ENCODE data around the gene TENT4B. TPM values are rescaled to one million over a fixed set of nuclear protein-coding genes. Genes with fewer than 3 reads are reported as not detected.

The TENT4B gene
- polyA plus RNA-seq, 5 donors: 13.9 to 19.9 (median 17.5) TPM

DNA sequence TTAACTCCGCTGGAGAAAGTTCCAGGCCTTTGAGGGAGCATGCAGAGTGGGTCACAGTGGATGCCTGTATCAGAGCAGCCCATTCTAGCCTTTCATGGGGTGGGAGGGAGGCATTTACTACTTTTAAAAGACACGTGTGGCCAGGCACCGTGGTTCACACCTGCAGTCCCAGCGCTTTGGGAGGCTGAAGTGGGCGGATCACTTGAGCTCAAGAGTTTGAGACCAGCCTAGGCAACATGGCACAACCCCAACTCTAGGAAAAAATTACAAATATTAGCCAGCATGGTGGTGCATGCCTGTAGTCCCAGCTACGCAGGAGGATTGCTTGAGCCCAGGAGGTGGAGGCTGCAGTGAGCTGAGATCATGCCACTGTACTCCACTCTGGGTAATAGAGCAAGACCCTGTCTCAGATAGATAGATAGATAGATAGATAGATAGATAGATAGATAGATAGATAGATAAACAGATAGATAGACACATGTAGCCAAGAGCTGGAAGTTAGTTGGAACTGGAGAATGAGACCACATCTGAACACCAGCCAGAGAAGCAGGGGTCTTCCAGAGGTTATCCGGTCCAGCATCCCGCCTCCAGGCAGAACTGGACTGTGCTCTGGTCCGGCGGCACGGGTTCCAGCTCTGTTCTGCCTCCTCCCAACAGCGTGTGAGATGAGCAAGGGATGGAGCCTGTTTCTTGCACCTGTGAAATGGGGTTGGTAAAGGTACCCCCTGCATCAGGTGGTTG, 116.8 kb downstream of the TENT4B start:
- DNase-seq: no peak

DNA sequence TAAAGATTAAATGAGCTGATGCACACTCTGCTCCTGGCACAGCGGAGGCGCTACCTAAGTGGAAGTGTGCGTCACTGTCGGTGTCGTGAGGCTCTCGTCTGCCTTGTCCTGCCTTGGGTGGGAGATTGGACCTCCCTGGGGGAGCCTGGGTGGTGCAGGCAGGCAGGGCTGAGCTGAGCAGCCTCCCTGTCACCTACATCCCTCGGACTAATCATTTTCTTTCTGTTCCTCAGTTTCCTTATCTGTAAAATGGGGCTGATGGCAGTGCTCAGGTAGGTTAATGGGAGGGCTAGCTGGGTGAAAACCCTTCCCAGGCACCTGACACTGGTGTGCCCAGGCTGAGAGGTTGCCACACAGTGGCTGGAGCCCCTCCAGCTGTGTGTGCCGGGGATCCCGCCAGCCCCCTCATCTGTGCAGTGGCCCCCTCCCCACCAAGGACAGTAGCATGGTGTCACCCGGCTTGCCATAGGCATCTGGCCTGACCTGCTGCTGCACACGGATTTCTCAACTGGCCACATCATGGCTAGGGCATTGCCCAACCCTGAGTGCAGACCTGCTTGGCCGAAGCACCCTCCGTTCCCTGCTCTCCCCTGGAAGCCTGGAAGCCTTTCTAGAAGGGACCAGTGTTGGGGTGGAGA, 117.5 kb downstream of the TENT4B start:
- DNase-seq: no peak

DNA sequence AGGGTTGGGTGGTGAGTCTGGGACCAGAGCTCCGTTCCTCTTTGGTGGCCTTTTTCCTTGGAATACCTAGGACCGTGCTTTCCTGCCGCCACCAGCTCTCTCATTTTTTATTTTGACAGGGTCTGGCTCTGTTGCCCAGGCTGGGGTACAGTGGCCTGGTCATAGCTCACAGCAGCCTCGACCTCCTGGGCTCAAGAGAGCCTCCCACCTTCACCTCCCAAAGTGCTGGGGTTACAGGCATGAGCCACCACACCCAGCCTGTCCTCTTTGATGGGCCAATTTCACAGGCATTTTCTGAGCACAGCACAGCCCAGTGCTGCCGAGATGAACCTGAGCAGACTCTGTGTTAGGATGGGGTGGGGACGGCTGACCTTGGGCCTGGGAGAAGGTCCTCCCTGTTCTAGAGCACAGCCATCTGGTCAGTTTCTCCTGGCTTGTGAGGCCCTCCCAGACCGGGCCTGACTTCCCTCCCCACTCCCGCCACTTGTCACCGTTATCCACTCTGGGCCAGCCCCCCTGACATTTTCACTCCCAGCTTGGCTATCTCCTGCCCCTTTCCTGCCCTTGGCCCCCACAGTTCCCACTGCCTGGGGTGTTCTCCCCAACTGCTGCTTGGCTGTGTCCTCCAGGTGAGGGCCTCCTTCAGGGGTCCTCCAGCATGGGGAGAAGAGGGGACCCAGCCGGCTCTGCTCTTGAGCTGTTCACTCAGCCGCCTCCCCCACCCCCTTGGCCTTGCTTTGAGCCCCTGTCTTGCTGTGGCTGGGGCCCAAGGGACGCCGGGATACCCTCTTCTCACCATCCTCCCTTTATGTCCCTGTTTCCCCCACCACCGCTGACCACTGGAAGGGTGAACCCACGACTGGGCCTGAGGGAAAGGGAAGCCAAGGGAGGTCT, 118.3 kb downstream of the TENT4B start:
- no peak for DNase-seq

DNA sequence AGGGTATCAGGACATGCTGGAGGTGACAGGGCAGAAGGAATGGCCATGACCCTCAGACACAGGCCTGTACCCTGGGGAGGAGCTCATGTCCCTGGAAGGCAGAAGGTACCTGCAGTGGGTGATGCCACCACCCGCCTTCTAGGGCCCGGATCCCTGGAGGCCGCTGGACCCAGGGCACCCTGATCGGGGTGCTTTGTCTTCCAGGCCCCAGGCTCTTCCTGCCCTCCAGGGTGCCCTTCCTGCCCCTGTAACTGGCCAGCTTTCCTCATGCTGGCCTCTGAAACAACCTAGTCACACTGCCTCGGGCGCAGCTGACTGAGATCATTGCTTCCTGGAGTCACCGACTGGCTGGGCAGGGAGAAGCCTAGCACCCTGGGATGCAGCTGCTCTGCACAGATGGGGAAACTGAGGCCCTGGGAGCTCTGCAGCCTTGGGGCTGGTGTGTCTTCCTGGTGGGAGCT, 119.0 kb downstream of the TENT4B start:
- no peak for DNase-seq

DNA sequence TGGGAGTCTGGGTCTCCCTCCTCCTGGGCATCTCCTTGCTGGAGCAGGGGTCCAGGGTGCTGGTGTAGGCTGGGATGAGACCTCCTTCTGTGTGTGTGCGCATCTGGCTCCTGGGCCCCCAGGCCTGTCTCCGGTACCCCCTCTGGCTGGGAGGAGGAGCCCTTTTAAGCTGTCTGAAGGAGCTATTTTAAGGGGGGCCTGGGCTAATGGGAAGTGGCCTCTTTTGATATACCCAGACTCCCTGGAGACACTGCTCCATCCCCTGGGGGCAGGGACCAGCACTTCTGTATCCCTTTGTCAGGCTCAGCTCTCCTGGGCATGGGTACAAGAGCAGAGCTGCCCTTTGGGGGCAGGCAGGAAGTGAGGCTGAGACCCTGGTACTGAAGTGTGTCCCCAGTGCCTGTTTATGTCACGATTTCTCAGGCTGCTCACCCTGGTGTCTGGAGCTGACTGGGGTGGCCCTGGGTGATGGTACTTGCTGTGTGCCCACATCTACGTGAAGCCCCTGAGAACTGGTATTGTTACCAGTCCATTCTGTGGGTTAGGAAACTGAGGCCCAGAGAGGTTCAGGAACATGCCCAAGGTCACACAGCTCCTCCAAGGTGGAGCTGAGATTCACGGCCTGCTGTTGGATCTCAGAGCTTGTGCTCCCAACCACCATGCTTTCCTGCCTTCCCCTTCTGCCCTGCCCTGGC, 119.7 kb downstream of the TENT4B start:
- DNase-seq: no peak

DNA sequence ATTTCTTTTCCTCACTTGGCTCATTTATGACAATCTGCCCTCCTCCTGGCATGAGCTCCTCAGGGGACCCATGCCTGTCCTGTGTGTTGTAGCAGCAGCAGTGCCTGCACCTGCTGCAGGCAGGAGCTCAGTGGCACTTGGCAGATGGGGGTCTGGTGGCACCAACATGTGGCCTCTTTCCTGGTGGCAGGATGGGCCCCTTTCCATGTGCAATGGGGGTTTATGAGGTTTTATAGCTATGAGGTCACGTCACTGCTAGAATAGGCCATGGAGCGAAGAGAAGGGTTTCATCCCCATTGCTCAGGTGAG, 120.2 kb downstream of the TENT4B start:
- DNase-seq: no peak

DNA sequence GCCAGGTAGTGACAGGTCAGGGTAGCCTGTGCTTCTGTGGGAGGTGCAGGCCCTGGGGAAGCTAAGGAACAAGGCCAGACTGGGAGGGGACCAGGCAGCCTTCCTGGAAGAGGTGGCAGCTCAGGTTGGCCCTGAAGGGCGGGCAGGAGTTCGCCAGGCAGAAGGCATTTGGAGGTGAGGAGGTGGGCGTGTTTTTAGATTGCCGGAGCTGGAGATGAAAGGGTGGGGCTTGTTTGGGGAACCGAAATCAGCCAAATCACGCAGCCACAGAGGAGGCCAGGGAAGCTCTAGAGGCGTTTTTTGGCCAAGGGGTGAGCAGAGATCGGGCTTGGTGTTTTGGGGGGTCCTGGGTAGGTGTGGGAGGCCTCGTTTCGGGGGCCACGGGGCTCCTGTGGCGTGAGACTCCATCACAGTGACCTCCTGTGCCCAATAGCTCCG, 120.8 kb downstream of the TENT4B start:
- DNase-seq: no peak

DNA sequence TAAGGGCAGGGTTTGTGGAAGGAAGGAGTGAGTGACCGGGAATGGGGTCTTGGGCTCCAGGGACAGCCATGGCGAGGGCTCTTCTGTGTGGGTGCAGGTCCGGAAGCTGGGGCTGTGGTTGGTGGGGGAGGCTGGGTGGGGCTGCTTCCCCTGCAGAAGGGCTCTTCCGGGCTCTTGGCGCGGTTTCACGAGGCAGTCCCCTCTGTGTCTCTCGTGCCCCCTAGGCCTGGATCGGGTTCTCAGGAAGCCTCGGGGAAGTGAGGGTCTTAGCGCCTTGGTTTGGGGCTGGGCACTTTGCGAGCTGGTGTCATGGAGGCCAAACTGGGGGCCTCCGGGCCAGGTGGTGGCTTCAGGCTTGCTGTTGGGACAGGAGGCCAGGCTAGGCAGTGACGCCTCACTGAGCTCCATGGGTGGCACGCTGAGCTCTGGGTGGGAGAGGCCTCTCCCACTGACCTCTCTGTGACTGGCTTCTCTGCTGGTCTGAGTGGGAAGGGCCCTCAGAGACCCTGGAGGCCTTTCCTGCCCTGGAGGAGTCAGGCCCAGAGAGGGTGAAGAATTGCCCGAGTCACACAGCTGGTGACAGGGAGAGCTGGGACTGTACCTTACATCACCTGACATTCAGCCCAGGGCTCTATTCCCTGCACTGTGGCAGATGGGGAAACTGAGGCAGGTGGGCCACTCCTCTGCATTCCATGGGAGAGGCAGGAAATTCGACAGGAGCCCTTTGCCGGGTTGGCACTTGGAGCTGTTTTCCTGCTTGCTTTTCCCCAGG, 121.4 kb downstream of the TENT4B start:
- DNase-seq: no peak

DNA sequence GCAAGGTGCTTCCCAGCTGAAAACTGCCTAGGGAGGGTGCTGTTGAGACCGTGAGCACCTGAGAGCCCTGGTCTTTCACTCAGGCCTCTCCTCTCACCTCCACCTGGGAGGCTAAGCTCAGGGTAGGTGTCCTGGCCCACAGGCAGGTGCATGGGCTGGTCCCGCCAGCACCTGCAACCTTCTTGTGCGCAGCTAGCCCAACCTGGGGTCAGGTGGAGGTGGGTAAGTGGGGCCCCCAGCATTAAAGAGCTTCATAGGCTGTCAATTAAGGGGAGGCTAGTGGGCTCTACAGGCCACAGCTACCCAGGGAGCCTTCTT, 122.0 kb downstream of the TENT4B start:
- no peak for DNase-seq

DNA sequence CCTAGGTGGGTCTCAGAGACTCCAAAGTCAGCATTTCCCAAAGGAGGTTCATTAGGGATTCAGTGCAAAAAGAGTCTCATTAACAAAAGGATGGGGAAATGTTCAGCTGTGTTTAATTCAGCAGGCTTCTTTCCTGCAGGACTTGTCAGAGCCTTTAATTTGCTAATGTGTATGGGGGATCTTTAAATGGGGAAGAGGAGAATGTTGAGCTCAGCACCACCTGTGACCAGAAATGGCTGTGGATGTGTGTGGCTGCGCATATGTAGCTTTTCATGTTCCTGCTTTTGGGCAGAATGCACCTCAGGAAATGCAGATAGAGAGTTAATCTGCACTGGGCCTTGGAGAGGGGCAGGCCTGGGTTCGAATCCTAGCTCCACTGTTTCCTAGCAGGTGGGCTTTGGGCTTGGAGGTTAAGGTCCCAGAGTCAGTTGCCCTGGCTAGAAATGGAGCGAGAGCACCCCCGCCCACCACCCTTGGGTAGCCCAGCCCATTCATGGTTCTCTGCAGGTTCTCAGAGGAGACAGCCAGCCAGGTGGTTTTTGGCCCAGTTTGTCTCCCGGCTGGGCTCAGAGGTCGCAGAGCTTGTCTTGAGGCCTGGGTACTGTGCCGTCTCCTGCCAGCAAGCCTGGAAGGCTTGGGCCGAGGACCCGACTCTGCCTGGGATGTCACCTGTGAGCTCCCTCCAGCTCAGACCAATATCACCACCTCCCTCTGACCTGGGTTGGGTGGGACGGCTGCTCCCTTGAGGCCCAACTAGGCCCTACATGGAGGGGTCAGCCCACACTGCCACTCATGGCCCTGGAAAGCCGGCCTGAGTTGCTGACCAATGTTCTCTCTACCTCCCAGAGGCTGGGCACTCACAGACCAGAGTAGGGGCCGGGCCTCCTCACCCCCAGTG, 122.6 kb downstream of the TENT4B start:
- DNase-seq: no peak

DNA sequence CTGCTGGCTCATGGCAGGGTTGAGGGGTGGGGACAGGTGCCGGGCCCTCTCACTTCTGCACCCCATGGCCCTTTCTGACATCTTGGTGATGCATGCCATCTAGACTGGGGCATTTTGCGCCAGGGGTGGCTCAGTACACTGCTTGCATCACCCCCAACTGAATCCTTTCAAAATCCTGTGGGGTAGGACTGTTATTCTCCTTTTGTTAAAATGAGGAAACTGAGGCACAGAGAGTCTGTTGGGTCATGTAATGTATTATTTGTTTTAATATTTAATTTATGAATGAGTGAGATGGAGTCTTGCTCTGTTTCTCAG, 123.2 kb downstream of the TENT4B start:
- DNase-seq: no peak

DNA sequence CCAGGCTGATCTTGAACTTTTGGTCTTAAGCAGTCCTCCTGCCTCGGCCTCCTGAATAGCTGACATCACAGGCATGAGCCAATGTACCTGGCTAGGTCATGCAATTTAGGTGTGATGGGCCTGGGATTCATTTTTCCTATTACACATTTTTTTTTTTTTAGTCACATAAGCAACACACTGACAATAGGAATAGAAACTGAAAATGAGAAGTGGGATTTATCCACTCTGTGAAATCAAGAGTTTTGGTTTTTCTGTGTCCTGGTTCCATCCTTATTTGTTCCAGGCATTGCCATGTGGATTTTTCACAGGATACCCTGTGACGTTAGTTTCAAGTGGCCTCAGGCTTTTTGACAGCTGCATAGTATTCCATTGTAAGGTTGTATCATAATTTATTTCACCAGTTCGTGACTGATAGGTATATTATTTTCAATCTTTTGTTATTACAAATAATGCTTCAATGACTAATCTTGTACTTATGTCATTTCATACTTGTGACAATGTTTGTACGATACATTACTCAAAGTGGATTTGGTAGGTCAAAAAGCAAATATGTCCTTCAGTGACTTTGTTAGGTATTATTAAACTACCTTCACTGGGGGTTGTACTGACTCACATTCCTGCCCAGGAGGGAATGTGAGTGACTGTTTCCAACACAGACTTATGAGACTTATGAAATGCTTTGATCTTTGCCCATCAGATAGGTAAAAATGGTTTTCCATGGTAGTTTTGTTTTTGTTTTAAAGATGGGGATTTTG, 123.9 kb downstream of the TENT4B start:
- DNase-seq: no peak

DNA sequence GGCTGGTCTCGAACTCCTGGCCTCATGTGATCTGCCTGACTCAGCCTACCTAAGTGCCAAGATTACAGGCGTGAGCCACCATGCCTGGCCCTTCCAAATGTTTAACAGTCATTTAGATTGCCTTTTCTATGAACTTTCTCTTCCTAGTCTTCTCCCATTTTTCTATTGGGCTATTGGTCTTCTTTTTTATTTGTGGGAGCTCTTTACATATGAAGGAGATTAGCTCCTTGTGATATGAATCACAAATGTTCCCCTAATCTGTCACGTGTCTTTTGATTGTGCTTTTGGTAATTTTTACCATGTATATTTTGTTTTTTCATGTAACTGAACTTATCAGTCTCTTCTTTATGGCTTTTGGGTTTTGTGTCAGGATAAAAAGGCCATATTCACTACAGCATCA, 125.1 kb downstream of the TENT4B start:
- no peak for DNase-seq

DNA sequence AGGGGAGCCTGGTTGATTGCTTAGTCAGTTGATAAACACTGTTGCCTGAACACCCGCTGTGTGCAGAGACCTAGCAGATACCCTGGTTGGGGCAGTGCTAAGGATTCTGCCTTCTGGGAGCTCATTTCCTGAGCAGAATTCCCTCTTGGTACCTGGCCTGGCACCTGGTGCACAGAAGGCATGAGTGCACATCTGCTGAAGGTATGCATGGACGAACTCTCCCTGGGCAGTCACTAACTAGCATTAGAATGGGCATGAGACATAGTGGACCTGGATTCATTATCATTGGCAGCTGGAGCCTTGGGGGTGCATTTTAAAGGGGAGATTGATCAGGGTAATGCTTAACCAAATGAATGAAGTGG, 126.4 kb downstream of the TENT4B start:
- DNase-seq: no peak

DNA sequence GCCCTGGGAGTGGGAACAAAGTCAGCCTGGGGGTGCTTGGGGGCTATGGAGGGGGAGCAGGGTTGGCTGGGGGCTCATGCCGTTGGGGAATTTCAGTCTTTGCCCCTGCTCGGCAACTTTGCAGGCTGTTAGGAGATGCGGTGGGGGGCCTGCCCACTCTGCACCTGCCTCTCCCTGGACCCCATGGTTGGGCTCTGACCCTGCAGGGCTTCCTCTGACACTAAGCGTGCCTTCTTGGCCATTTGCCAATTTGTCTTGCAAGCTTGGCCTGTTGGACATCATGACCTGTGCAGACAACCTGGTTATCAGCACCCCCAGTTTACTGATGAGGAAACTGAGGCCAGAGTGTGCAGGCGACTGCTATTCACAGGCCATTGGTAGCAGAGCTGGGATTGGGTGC, 127.8 kb downstream of the TENT4B start:
- no peak for DNase-seq

Data from right lung (tissue), 5 donors.